PFSK-1 (cell line): ENCODE results near the gene FNDC5.

Experiments used
- FOXP2 ChIP-seq: optimal IDR thresholded peaks from 2 replicates; pipeline ENCODE3; 2011; ENCODE audit warnings: borderline replicate concordance, control low read depth, inconsistent platforms; ENCODE audit not compliant: insufficient read depth; ENCODE audit errors: extremely low read length, extremely low read depth
- POLR2AphosphoS5 ChIP-seq: IDR thresholded peaks from 2 replicates; pipeline ENCODE4 v1.6.1; 2012; ENCODE audit warnings: low read depth, mild to moderate bottlenecking, control low read depth, low read length, moderate library complexity
- SIN3A ChIP-seq: IDR thresholded peaks from 2 replicates; pipeline ENCODE4 v1.6.1; 2012; ENCODE audit warnings: mild to moderate bottlenecking, low read length, moderate library complexity, borderline replicate concordance; ENCODE audit not compliant: insufficient read depth
- TAF1 ChIP-seq: IDR thresholded peaks from 2 replicates; pipeline ENCODE4 v1.6.1; 2012; ENCODE audit warnings: low read length, control low read depth, borderline replicate concordance; ENCODE audit not compliant: insufficient read depth
- TF ChIP-seq, protein P1 (sequence below), 2 experiments: IDR thresholded peaks; 2 replicates each; pipeline versions ENCODE4 v1.6.1 to v1.8.0; 2011 to 2012; ENCODE audit warnings: low read depth in 2 of 2, low read length in 2 of 2, control low read depth in 1 of 2, inconsistent platforms in 1 of 2, mild to moderate bottlenecking in 1 of 2, moderate library complexity in 1 of 2; ENCODE audit not compliant: insufficient read depth in 1 of 2

DNA sequence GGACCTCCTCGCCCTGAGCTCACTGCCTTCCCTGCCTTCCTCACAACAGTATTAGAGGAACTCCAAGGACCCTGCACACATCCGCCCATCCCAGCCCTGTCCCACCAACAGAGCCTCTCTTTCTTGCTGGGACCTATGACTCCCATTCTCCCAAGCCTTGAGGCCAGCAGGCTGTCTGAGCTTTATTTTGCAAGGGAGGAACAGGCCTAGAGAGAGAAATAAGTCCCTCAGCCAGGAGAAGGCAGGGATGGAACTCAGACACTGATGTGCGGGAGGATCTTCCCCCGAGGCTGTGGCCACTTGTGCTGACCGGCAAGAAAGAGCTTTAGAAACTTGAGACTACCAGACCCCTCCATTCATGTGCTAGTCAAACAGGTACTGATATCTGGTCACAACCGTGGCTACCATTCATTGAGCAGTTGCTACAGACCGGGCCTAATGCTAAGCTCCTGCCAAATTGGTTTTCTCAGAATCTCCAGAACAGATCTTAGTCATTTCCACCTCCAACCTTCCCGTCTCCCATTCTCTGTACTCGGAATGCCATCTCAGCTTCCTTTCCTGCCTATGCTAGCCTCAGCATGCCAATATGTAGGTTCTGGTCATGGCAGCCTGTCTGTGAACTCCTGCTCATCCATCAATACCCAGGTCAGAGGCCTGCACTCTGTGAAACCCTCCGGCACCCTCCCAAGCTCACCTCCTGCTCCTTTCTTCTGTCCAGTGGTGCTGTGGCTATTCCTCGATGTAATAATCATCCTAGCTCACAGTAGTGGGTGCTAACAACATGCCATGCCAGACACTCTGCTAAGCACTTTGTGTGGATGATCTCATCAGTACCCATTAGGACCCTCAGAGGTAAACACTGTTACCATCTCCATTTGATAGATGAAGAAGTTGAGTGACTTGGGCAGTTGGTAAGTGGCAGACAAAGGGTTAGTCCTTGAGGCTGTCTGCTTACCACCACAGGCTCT lies 26.7 kb upstream of the FNDC5 start:
- no peak for TF ChIP-seq TAF1
- TF ChIP-seq, protein P1, sequence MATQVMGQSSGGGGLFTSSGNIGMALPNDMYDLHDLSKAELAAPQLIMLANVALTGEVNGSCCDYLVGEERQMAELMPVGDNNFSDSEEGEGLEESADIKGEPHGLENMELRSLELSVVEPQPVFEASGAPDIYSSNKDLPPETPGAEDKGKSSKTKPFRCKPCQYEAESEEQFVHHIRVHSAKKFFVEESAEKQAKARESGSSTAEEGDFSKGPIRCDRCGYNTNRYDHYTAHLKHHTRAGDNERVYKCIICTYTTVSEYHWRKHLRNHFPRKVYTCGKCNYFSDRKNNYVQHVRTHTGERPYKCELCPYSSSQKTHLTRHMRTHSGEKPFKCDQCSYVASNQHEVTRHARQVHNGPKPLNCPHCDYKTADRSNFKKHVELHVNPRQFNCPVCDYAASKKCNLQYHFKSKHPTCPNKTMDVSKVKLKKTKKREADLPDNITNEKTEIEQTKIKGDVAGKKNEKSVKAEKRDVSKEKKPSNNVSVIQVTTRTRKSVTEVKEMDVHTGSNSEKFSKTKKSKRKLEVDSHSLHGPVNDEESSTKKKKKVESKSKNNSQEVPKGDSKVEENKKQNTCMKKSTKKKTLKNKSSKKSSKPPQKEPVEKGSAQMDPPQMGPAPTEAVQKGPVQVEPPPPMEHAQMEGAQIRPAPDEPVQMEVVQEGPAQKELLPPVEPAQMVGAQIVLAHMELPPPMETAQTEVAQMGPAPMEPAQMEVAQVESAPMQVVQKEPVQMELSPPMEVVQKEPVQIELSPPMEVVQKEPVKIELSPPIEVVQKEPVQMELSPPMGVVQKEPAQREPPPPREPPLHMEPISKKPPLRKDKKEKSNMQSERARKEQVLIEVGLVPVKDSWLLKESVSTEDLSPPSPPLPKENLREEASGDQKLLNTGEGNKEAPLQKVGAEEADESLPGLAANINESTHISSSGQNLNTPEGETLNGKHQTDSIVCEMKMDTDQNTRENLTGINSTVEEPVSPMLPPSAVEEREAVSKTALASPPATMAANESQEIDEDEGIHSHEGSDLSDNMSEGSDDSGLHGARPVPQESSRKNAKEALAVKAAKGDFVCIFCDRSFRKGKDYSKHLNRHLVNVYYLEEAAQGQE (IDR thresholded peaks at IDR 0.05; ENCODE audit: insufficient read depth in 1 of 2, low read depth in 2 of 2, low read length in 2 of 2) = no peak
- TF ChIP-seq POLR2AphosphoS5 = no peak
- no peak for TF ChIP-seq SIN3A
- TF ChIP-seq FOXP2 = no peak
